OCI-LY7 (cell line): Measurements from ENCODE around the gene SLC9A7.

Experiments
- CTCF ChIP-seq: fragments of 200-600 bp; sonication (generic); conservative IDR thresholded peaks from 2 replicates; pipeline ENCODE4 v1.5.1; 2014; ENCODE audit warnings: mild to moderate bottlenecking, antibody characterized with exemption, low read length, moderate library complexity, mixed read lengths
- EZH2phosphoT487 ChIP-seq: fragments of 200-600 bp; sonication (generic); IDR thresholded peaks from 2 replicates; pipeline ENCODE4 v1.6.1; 2018; ENCODE audit warnings: low read depth, borderline replicate concordance, mild to moderate bottlenecking, mixed run types, antibody characterized with exemption, low read length, moderate library complexity, mixed read lengths

- TF ChIP-seq CTCF, result no peak
- TF ChIP-seq EZH2phosphoT487, result no peak
Measured at GRCh38 chrX:46662188-46662958, 96.5 kb downstream of the SLC9A7 start.
